MM.1S (cell line): ENCODE results near the gene FOXL1.

Source experiments
- DNase-seq: peaks from one replicate; pipeline ENCODE4 v3.0.0-alpha.2; 2015
- H2AFZ ChIP-seq: fragments of 300-600 bp; sonication (generic); 2 replicates; pipeline ENCODE4 v1.6.0; 2016; ENCODE audit warnings: antibody characterized with exemption, low read length
- H3F3A ChIP-seq: fragments of 300-600 bp; sonication (generic); 2 replicates; pipeline ENCODE4 v1.6.1; 2016; ENCODE audit warnings: mild to moderate bottlenecking, antibody characterized with exemption, low read length, moderate library complexity, mixed read lengths; ENCODE audit not compliant: insufficient read depth
- H3K27ac ChIP-seq: fragments of 300-600 bp; sonication (generic); 2 replicates; pipeline ENCODE4 v1.5.1; 2016; ENCODE audit warnings: mild to moderate bottlenecking, low read length
- H3K27me3 ChIP-seq: fragments of 300-600 bp; sonication (generic); replicated peaks from 2 replicates; pipeline ENCODE4 v1.6.0; 2016; ENCODE audit warnings: low read length; ENCODE audit not compliant: insufficient read depth
- H3K36me3 ChIP-seq: fragments of 300-600 bp; sonication (generic); replicated peaks from 2 replicates; pipeline ENCODE4 v1.6.1; 2016; ENCODE audit warnings: mild to moderate bottlenecking, low read length, mixed read lengths; ENCODE audit not compliant: insufficient read depth
- H3K4me1 ChIP-seq: fragments of 300-600 bp; sonication (generic); 2 replicates; pipeline ENCODE4 v1.6.1; 2016; ENCODE audit warnings: low read length, mixed read lengths
- H3K4me2 ChIP-seq: fragments of 300-600 bp; sonication (generic); 2 replicates; pipeline ENCODE4 v1.6.0; 2016; ENCODE audit warnings: low read depth, low read length
- H3K4me3 ChIP-seq: fragments of 300-600 bp; sonication (generic); 2 replicates; pipeline ENCODE4 v1.5.1; 2016; ENCODE audit warnings: low read length, mixed read lengths
- H3K79me2 ChIP-seq: fragments of 300-600 bp; sonication (generic); 2 replicates; pipeline ENCODE4 v1.6.1; 2016; ENCODE audit warnings: mixed run types, low read length, mixed read lengths
- H3K9ac ChIP-seq: fragments of 300-600 bp; sonication (generic); 2 replicates; pipeline ENCODE4 v1.6.1; 2016; ENCODE audit warnings: low read length, mixed read lengths
- H3K9me2 ChIP-seq: fragments of 300-600 bp; sonication (generic); replicated peaks from 2 replicates; pipeline ENCODE4 v1.6.1; 2016; ENCODE audit warnings: mild to moderate bottlenecking, low read length, mixed read lengths; ENCODE audit not compliant: insufficient read depth
- H3K9me3 ChIP-seq: fragments of 300-600 bp; sonication (generic); replicated peaks from 2 replicates; pipeline ENCODE4 v1.6.1; 2016; ENCODE audit warnings: mild to moderate bottlenecking, low read length, mixed read lengths; ENCODE audit not compliant: insufficient read depth
- H4K20me1 ChIP-seq: fragments of 300-600 bp; sonication (generic); 2 replicates; pipeline ENCODE4 v1.6.1; 2016; ENCODE audit warnings: mild to moderate bottlenecking, low read length, moderate library complexity, mixed read lengths; ENCODE audit not compliant: insufficient read depth
- CTCF ChIP-seq: fragments of 300-600 bp; sonication (generic); IDR thresholded peaks from 2 replicates; pipeline ENCODE4 v1.5.1; 2016; ENCODE audit warnings: antibody characterized with exemption, low read length, mixed read lengths
- EZH2 ChIP-seq: fragments of 300-600 bp; sonication (generic); optimal IDR thresholded peaks from 2 replicates; pipeline ENCODE3; 2017; ENCODE audit warnings: low read depth, mild to moderate bottlenecking, antibody characterized with exemption, low read length, mixed read lengths
- EZH2phosphoT487 ChIP-seq: fragments of 300-600 bp; sonication (generic); IDR thresholded peaks from 2 replicates; pipeline ENCODE4 v1.6.1; 2018; ENCODE audit warnings: antibody characterized with exemption, low read length

FOXL1 gene

GRCh38 chr16:86568677-86569623 is 9.4 kb upstream of the FOXL1 start:
- no peak overlapping the region for H3K4me3 ChIP-seq

GRCh38 chr16:86569701-86570447 is 8.5 kb upstream of the FOXL1 start:
- no peaks in the 10 kb centered on the region for H3K9me2 ChIP-seq
- no peak overlapping the region for H3K9ac ChIP-seq
- H3K27me3 ChIP-seq, result peaks cover 58% of the 10 kb centered on the region
- H3K27ac ChIP-seq, result no peak overlapping the region
- no peaks in the 10 kb centered on the region for H3K9me3 ChIP-seq
- no peak overlapping the region for H2AFZ ChIP-seq
- no peaks in the 10 kb centered on the region for H3K36me3 ChIP-seq
- no peak for DNase-seq
- H3F3A ChIP-seq, result no peaks in the 10 kb centered on the region
- no peaks in the 10 kb centered on the region for H3K79me2 ChIP-seq
- TF ChIP-seq EZH2, result no peak
- no peak for TF ChIP-seq CTCF
- no peak for TF ChIP-seq EZH2phosphoT487
- no peak overlapping the region for H3K4me2 ChIP-seq
- no peaks in the 10 kb centered on the region for H3K4me1 ChIP-seq
- no peak overlapping the region for H3K4me3 ChIP-seq
- H4K20me1 ChIP-seq, result no peaks in the 10 kb centered on the region

More at GRCh38 chr16:86568677-86569623, 9.4 kb upstream of the FOXL1 start:
- H2AFZ ChIP-seq, result no peak overlapping the region
- H4K20me1 ChIP-seq, result no peaks in the 10 kb centered on the region
- H3K9me3 ChIP-seq, result no peaks in the 10 kb centered on the region
- TF ChIP-seq EZH2phosphoT487 (no peak), EZH2 (no peak), CTCF (no peak)
- H3K9me2 ChIP-seq, result no peaks in the 10 kb centered on the region
- H3K27me3 ChIP-seq, result peaks cover 67% of the 10 kb centered on the region
- no peaks in the 10 kb centered on the region for H3K36me3 ChIP-seq
- no peaks in the 10 kb centered on the region for H3F3A ChIP-seq
- H3K4me1 ChIP-seq, result no peaks in the 10 kb centered on the region
- no peak overlapping the region for H3K4me2 ChIP-seq
- no peak overlapping the region for H3K27ac ChIP-seq
- no peak for DNase-seq
- no peaks in the 10 kb centered on the region for H3K79me2 ChIP-seq
- no peak overlapping the region for H3K9ac ChIP-seq

- H3K79me2 ChIP-seq, result no peaks in the 10 kb centered on the region
- no peaks in the 10 kb centered on the region for H3K9me3 ChIP-seq
- no peak overlapping the region for H2AFZ ChIP-seq
- H3K27ac ChIP-seq, result no peak overlapping the region
- no peak for TF ChIP-seq CTCF
- TF ChIP-seq EZH2phosphoT487, result no peak
- TF ChIP-seq EZH2, result no peak
- H3K4me3 ChIP-seq, result no peak overlapping the region
- H3K9ac ChIP-seq, result no peak overlapping the region
- no peak for DNase-seq
- H3F3A ChIP-seq, result no peaks in the 10 kb centered on the region
- no peaks in the 10 kb centered on the region for H3K4me1 ChIP-seq
- H3K4me2 ChIP-seq, result no peak overlapping the region
- H3K36me3 ChIP-seq, result no peaks in the 10 kb centered on the region
- no peaks in the 10 kb centered on the region for H3K9me2 ChIP-seq
- peaks cover 52% of the 10 kb centered on the region for H3K27me3 ChIP-seq
- no peaks in the 10 kb centered on the region for H4K20me1 ChIP-seq
Observed at GRCh38 chr16:86570558-86571529, 7.5 kb upstream of the FOXL1 start.
